Heart left ventricle (tissue), 16 donors: ENCODE results near the gene CELF6. TPM values are rescaled to one million over a fixed set of nuclear protein-coding genes. Genes with fewer than 3 reads are reported as not detected.

Experiments
- ATAC-seq, 4 donors: fragments of 200-7000 bp; cut with Tn5 transposase; one replicate each; pipeline ENCODE4 v1.9.1; 2020 to 2022; ENCODE audit warnings: moderate library complexity in 4 of 4, mild to moderate bottlenecking in 3 of 4, moderate number of reproducible peaks in 1 of 4
- DNase-seq, 5 donors: peaks; one replicate each; pipeline ENCODE4 v3.0.0-alpha.2; 2020
- H3K27ac ChIP-seq, 12 donors: fragments of 200-600 bp; sonication (generic) in 4 of 12; one replicate each; pipeline versions ENCODE4 v1.5.0 to v1.8.0; 2016 to 2022; ENCODE audit warnings: mild to moderate bottlenecking in 2 of 12
- H3K27me3 ChIP-seq, 9 donors: fragments of 200-600 bp; sonication (generic) in 2 of 9; one replicate each; pipeline versions ENCODE4 v1.5.1 to v1.8.0; 2016 to 2022; ENCODE audit warnings: mild to moderate bottlenecking in 3 of 9
- H3K36me3 ChIP-seq, 9 donors: fragments of 200-600 bp; sonication (generic) in 2 of 9; one replicate each; pipeline versions ENCODE4 v1.5.0 to v1.8.0; 2018 to 2022; ENCODE audit warnings: mild to moderate bottlenecking in 2 of 9
- H3K4me1 ChIP-seq, 12 donors: fragments of 200-600 bp; sonication (generic) in 4 of 12; one replicate each; pipeline versions ENCODE4 v1.5.0 to v1.8.0; 2016 to 2022; ENCODE audit warnings: mild to moderate bottlenecking in 3 of 12
- H3K4me3 ChIP-seq, 12 donors: fragments of 200-600 bp; sonication (generic) in 4 of 12; one replicate each; pipeline versions ENCODE4 v1.5.0 to v1.8.0; 2017 to 2022; ENCODE audit warnings: mild to moderate bottlenecking in 9 of 12, moderate library complexity in 4 of 12
- H3K9me3 ChIP-seq, 12 donors: fragments of 200-600 bp; sonication (generic) in 4 of 12; one replicate each; pipeline versions ENCODE4 v1.5.0 to v1.8.0; 2016 to 2022; ENCODE audit warnings: mild to moderate bottlenecking in 1 of 12
- POLR2A ChIP-seq, 2 donors: fragments of 450-650 bp; IDR thresholded peaks; one replicate each; pipeline ENCODE4 v1.6.1; 2017; ENCODE audit warnings: antibody characterized with exemption in 2 of 2, mild to moderate bottlenecking in 2 of 2, moderate library complexity in 2 of 2
- WGBS, 4 donors: extraction: QIAGEN DNeasy Blood & Tissue Kit in 2 of 4; methylation state at CpG; one replicate each; pipeline versions ENCODE4 v1.1.5 to v1.1.7; 2013 to 2018; 5-methylcytosine and 5-hydroxymethylcytosine counted together
- intact Hi-C, 10 donors: fragments of 100-400 bp; cut with DNase I; formaldehyde crosslinking; loops; one replicate each; pipeline versions ENCODE4 v1.11.1 to v1.14.2; 2022
- polyA plus RNA-seq, 2 donors: library from polyadenylated mRNA; stranded (reverse); fragments of 200-250 nt; gene quantifications; one replicate each; pipeline ENCODE4 v1.2.3, GENCODE V29; 2013
- total RNA-seq, 9 donors: library from RNA; depleted of rRNA in 2 of 9; stranded (reverse); fragments of >200 nt in 2 of 9; fragmentation: NEBNext Ultra II Directional in 3 of 9; extraction: Animal tissue kit (Norgen Biotek cat#: 25700) in 3 of 9; gene quantifications; one replicate each; pipeline versions ENCODE4 v1.1.0 to v1.2.4, GENCODE V29; 2016 to 2023
- TF ChIP-seq, protein P1 (sequence below), 12 donors: fragments of 200-600 bp; sonication (generic) in 4 of 12; IDR thresholded peaks; one replicate each; pipeline versions ENCODE4 v1.5.0 to v1.8.0; 2018 to 2022; ENCODE audit warnings: antibody characterized with exemption in 12 of 12, mild to moderate bottlenecking in 5 of 12
- donor health status: ischemic (EF 13 %, LVEDD 7.1; RV severe dilation, severe dysfunction).
- donor health status: healthy with polysubstance abuse.
- donor health status: DM: no; HTN: yes; CAD: no.
- donor health status: DM: no; HTN: no; CAD: no.
- donor health status: ischemic (EF 25% LVEDD 6.9; RV normal size, moderate dysfunction).
- donor health status: ischemic (EF 25% LVEDD 5.7; RV mildly dilated, moderate dysfunction).
- donor health status: healthy.
- donor health status: DM: yes; HTN: yes; CAD: no.
- donor health status: ischemic (EF 35%, LVEDD 5.7; RV mildly dilated, moderate dysfunction).
- donor health status: nonischemic (EF 11% LVEDD 7.7; RV severe dilation, severe dysfunction).
- donor health status: DM: yes; HTN: yes; CAD: no.
- donor health status: PGD.
- donor health status: ischemic (EF 29% LVEDD 5.4; RV normal size, mild dysfunction).
- donor health status: nonischemic (EF 23%, LVEDD 6.1; RV moderate dilation, normal function).

The CELF6 gene
- total and polyA plus RNA-seq, 11 donors = 0.31 to 1.4 (median 0.87) TPM

DNA sequence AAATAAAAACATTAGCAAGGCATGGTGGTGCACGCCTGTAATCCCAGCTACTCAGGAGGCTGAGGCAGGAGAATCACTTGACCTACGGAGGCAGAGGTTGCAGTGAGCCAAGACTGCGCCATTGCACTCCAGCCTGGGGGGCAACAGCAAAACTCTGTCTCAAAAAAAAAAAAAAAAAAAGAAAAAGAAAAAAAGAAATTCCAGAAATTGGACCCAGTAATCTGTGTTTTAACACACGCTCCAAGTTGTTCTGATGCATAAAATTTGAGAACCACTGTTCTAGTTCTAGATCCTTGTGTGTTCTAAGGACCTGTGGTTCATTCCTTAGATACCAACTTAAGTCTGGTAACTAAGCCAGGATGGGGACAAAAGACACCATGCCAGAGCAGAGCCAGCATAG is 50.2 kb downstream of the CELF6 start:
- H3K27me3 ChIP-seq = no peaks in the 10 kb centered on the region
- DNase-seq (no peak), ATAC-seq (no peak)
- no peak for TF ChIP-seq POLR2A (IDR thresholded peaks at IDR 0.05)
- TF ChIP-seq, protein P1, sequence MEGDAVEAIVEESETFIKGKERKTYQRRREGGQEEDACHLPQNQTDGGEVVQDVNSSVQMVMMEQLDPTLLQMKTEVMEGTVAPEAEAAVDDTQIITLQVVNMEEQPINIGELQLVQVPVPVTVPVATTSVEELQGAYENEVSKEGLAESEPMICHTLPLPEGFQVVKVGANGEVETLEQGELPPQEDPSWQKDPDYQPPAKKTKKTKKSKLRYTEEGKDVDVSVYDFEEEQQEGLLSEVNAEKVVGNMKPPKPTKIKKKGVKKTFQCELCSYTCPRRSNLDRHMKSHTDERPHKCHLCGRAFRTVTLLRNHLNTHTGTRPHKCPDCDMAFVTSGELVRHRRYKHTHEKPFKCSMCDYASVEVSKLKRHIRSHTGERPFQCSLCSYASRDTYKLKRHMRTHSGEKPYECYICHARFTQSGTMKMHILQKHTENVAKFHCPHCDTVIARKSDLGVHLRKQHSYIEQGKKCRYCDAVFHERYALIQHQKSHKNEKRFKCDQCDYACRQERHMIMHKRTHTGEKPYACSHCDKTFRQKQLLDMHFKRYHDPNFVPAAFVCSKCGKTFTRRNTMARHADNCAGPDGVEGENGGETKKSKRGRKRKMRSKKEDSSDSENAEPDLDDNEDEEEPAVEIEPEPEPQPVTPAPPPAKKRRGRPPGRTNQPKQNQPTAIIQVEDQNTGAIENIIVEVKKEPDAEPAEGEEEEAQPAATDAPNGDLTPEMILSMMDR (IDR thresholded peaks at IDR 0.05) = no peak
- intact Hi-C loops = loop anchor here in 5 of 10 donors (2.0 to 10.0 kb wide), 4 partner anchors 37 to 67 kb away; partner anchors contain the start of gene PKM (in 4 of the 5)
- H3K36me3 ChIP-seq = peaks cover 0 to 63% (median 48%) of the 10 kb centered on the region in 9 donors
- WGBS, 4 donors = 87 to 95% (median 92%) methylated on average over 4 of the region's 4 CpGs
- no peaks in the 10 kb centered on the region for H3K9me3 ChIP-seq
- H3K27ac ChIP-seq = no peak overlapping the region
- H3K4me1 ChIP-seq = peaks cover 3 to 32% (median 16%) of the 10 kb centered on the region in 12 donors
- no peak overlapping the region for H3K4me3 ChIP-seq

DNA sequence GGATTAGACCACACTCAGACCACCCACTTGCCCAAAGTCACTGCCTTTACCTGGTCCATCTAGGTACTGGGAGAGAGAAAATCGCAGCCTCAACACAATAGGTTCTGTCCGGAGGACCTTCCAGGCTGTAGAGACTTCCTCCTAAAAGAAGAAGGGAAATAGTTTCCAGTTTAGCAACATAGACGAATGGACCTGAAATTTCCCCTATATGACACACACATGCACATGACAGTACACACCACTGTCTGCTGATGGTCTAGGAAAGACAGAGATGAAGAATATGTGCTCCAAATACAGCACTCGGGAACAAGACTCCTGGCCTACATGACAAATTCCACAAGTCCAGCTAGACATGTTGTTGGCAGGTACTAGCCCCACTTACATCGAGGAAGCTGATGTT is 54.9 kb downstream of the CELF6 start:
- 90 to 96% (median 94%) methylated on average over 5 of the region's 5 CpGs for WGBS, 4 donors

DNA sequence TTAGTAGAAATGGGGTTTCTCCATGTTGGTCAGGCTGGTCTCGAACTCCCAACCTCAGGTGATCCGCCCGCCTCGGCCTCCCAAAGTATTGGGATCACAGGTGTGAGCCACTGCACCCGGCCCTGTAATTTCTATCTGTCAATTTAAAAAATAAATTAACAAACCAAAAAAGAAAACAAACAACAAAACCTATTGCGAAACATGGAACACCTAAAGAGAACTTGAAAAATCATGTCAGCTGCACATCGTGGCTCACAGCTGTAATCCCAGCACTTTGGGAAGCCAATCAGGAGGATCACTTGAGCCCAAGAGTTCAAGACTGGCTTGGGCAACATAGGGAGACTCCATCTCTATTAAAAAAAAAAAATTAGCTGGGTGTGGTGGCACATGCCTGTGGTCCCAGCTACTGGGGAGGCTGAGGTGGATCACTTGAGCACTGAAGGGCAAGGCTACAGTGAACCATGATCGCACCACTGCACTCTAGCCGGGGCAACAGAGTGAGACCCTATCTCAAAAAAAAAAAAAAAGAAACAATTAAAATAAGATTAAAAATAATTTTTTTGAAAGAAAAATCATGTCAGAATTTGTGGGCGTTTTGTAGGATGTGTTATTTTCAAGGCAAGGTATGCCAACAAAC is 67.2 kb downstream of the CELF6 start:
- WGBS, 4 donors = 95 to 97% (median 95%) methylated on average over 10 of the region's 10 CpGs
- intact Hi-C loops = no loop called here
- ATAC-seq = no peak

More for the DNA sequence above, 54.9 kb downstream of the CELF6 start:
- no peaks in the 10 kb centered on the region for H3K9me3 ChIP-seq
- ATAC-seq = no peak
- H3K36me3 ChIP-seq = peaks cover 0 to 99% (median 92%) of the 10 kb centered on the region in 9 donors
- peaks cover 0 to 5% (median 0%) of the 10 kb centered on the region in 12 donors for H3K4me1 ChIP-seq
- intact Hi-C loops = loop anchor here in 2 of 10 donors (10.0 kb wide), 1 partner anchor 60 kb away; no protein-coding TSS in a partner anchor
- H3K27ac ChIP-seq = no peak overlapping the region
- TF ChIP-seq, protein P1 (IDR thresholded peaks at IDR 0.05) = no peak
- TF ChIP-seq POLR2A (IDR thresholded peaks at IDR 0.05) = no peak
- no peaks in the 10 kb centered on the region for H3K27me3 ChIP-seq
- no peak overlapping the region for H3K4me3 ChIP-seq
- no peak for DNase-seq

More for the DNA sequence above, 67.2 kb downstream of the CELF6 start:
- TF ChIP-seq, protein P1 (IDR thresholded peaks at IDR 0.05) = no peak
- TF ChIP-seq POLR2A (IDR thresholded peaks at IDR 0.05) = no peak
- Histone ChIP-seq H3K4me1 (peaks cover 0 to 11% (median 0%) of the 10 kb centered on the region in 12 donors), H3K27ac (no peak overlapping the region), H3K36me3 (peaks cover 0 to 100% (median 99%) of the 10 kb centered on the region in 9 donors), H3K27me3 (no peaks in the 10 kb centered on the region), H3K9me3 (no peaks in the 10 kb centered on the region), H3K4me3 (no peak overlapping the region)
- DNase-seq = no peak
